HG03064 (cell line): Measurements from ENCODE around the gene PCDHGA2.
"Not testable (repeated sequence)": the region's sequence is repeated elsewhere in the genome, so short reads cannot be mapped to it uniquely, and the experiment has no call there.

Experiments
- ATAC-seq: cut with Tn5 transposase; IDR thresholded peaks from one replicate; pipeline ENCODE4 v1.9.1; 2021; ENCODE audit warnings: low read depth; ENCODE audit not compliant: unreplicated experiment

The PCDHGA2 gene

DNA sequence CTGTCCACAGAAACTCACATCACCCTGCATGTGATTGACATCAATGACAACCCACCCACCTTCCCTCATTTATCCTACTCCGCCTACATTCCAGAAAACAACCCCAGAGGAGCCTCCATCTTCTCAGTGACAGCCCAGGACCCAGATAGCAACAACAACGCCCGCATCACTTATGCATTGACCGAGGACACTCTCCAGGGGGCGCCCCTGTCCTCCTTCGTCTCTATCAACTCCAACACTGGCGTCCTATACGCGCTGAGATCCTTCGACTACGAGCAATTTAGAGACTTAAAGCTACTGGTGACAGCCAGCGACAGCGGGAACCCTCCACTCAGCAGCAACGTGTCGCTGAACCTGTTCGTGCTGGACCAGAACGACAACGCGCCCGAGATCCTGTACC is 6.8 kb downstream of the PCDHGA2 start:
- ATAC-seq: no peak

DNA sequence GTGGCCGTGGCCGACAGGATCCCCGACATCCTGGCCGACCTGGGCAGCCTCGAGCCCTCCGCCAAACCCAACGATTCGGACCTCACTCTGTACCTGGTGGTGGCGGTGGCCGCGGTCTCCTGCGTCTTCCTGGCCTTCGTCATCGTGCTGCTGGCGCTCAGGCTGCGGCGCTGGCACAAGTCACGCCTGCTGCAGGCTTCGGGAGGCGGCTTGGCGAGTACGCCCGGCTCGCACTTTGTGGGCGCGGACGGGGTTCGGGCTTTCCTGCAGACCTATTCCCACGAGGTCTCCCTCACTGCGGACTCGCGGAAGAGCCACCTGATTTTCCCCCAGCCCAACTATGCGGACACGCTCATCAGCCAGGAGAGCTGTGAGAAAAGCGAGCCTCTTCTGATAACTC is 7.5 kb downstream of the PCDHGA2 start:
- not testable (repeated sequence) for ATAC-seq

DNA sequence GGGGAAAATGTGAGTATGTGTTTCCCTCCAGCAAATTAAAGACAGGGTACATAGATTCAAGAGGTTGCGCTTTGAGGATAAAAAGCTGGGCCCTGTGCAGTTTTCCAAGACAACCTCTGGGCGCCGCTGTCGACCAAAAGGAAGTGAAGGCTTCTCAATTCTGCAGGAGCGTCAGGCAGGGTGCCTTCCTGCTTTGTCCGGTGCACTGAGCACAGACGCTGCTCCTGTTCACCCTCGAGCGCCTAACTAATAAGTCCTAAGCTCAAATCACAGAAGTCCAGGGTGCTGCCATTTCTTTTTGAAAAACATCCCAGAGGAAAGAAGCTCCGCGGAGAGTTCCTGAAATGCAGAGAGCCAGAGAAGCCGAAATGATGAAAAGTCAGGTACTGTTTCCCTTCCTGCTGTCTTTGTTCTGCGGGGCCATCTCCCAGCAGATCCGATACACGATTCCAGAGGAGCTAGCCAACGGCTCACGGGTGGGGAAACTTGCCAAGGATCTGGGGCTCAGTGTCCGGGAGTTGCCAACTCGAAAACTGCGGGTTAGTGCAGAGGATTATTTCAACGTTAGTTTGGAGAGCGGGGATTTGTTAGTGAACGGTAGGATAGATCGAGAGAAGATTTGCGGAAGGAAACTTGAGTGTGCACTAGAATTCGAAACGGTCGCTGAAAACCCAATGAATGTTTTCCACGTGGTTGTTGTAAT is 11.5 kb downstream of the PCDHGA2 start, which contains the start of gene PCDHGB1:
TSS of gene PCDHGB1 (plus strand) at position 183 of the 703 bp plus-strand sequence. CDS start at position 345, 162 bp downstream.
- no peak for ATAC-seq

DNA sequence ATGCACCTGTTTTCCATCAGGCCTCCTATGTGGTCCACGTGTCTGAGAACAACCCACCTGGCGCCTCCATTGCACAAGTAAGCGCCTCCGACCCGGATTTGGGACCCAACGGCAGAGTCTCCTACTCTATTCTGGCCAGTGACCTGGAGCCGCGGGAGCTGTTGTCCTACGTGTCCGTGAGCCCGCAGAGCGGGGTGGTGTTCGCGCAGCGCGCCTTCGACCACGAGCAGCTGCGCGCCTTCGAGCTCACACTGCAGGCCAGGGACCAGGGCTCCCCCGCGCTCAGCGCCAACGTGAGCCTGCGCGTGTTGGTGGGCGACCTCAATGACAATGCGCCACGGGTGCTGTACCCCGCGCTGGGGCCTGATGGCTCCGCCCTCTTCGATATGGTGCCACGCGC is 13.0 kb downstream of the PCDHGA2 start:
- ATAC-seq: no peak

DNA sequence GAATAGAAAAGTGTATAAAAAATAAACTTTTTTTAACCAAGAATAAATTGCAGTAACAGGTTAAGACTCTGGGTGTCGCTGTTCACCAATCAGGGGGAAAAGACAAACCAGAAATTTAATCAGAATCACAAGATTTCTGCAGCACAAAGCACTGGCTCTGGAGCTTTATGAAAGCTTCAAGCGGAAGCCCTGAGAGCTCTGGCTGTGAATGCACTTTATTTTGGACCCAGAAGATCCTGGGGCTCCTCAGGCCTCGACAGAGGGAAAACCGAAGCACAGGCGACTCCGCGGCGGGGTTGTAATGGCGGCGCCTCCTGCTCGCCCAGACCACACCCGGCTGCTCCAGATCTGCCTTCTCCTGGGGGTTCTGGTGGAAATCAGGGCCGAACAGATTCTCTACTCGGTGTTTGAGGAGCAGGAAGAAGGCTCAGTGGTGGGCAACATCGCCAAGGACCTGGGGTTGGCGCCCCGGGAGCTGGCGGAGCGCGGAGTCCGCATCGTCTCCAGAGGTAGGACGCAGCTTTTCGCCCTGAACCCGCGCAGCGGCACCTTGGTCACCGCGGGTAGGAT is 16.4 kb downstream of the PCDHGA2 start, which contains the start of gene PCDHGA4:
TSS of gene PCDHGA4 (plus strand) at position 122 of the 570 bp plus-strand sequence. CDS start at position 209, 87 bp downstream.
- no peak for ATAC-seq

DNA sequence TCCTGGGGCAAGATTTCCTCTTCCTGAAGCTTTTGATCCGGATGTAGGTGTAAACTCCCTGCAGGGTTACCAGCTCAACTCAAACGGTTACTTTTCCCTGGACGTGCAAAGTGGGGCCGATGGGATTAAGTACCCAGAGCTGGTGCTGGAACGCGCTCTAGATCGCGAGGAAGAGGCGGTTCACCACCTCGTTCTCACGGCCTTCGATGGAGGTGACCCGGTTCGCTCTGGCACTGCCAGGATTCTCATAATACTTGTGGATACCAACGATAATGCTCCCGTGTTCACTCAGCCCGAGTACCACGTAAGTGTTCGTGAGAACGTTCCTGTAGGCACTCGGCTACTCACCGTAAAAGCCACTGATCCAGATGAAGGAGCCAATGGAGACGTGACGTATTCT is 17.1 kb downstream of the PCDHGA2 start:
- ATAC-seq: no peak

DNA sequence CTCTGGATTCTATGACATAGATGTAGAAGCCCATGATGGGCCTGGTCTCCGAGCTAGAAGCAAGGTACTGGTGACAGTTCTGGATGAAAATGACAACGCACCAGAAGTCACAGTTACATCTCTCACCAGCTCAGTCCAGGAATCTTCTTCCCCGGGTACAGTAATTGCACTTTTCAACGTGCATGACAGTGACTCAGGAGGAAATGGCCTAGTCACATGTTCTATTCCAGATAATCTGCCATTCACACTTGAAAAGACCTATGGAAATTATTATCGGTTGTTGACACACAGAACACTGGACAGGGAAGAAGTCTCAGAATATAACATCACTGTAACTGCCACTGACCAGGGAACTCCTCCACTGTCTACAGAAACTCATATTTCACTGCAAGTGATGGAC is 17.6 kb downstream of the PCDHGA2 start:
- no peak for ATAC-seq

DNA sequence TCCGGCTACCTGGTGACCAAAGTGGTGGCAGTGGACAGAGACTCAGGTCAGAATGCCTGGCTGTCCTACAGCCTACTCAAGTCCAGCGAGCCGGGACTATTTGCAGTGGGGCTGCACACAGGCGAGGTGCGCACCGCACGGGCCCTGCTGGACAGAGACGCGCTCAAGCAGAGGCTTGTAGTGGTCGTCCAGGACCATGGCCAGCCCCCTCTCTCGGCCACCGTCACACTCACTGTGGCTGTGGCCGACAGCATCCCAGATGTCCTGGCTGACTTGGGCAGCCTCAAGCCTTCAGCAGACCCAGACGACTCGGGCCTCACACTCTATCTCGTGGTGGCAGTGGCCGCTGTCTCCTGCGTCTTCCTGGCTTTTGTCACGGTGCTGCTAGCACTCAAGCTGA is 18.4 kb downstream of the PCDHGA2 start:
- no peak for ATAC-seq

DNA sequence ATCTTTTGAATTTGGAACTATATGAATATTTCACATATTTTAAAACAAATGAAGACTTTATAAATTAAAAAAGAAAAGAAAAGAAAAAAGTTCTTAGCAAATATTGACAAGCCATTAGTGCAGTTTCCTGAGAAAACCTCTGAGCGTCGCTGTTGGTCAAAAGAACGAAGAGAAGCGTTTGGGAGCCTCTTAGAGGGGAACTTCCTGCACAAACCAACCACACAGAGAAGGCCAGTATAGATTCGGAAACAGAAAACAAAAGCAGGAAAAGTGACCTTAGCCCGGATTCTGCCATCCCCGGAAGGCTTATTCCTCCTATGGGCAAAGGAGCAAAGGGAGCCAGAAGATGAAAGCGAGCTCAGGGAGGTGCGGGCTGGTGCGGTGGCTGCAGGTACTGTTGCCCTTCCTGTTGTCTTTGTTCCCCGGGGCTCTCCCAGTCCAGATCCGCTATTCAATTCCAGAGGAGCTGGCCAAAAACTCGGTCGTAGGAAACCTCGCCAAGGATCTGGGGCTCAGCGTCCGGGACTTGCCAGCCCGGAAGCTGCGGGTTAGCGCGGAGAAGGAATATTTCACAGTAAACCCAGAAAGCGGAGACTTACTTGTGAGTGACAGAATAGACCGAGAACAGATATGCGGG is 21.3 kb downstream of the PCDHGA2 start, which contains the start of gene PCDHGB2:
TSS of gene PCDHGB2 (plus strand) at position 205 of the 637 bp plus-strand sequence. CDS start at position 347, 142 bp downstream.
- ATAC-seq: peak; percentile 72

DNA sequence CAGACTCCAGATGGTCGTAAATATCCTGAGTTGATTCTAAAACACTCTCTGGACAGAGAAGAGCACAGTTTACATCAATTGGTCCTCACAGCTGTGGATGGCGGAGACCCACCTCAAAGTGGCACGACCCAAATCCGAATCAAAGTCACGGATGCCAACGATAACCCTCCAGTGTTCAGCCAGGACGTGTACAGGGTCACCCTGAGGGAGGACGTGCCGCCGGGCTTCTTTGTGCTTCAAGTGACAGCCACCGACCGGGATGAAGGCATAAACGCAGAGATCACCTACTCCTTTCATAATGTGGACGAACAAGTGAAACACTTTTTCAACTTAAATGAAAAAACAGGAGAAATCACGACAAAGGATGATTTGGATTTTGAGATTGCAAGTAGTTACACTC is 22.1 kb downstream of the PCDHGA2 start:
- ATAC-seq: no peak

DNA sequence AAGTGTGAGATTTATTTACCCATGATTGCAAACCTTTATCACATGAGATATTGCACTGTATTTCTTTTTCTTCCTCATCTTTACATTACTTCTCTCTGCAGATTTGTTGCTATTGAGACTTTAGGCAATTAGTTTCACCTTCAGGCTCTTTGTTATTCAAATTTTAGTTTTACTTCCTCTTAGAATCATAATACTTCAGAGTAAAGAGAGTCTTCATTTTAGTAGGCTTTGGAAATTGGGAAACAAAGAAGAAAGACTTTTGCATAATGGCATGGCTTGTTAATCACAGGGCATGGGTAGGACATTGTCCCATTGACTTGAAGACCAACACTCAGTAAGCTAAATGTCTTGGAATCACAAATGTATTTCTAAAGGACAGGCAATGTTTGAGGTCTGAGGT is 24.2 kb downstream of the PCDHGA2 start:
- ATAC-seq: no peak

DNA sequence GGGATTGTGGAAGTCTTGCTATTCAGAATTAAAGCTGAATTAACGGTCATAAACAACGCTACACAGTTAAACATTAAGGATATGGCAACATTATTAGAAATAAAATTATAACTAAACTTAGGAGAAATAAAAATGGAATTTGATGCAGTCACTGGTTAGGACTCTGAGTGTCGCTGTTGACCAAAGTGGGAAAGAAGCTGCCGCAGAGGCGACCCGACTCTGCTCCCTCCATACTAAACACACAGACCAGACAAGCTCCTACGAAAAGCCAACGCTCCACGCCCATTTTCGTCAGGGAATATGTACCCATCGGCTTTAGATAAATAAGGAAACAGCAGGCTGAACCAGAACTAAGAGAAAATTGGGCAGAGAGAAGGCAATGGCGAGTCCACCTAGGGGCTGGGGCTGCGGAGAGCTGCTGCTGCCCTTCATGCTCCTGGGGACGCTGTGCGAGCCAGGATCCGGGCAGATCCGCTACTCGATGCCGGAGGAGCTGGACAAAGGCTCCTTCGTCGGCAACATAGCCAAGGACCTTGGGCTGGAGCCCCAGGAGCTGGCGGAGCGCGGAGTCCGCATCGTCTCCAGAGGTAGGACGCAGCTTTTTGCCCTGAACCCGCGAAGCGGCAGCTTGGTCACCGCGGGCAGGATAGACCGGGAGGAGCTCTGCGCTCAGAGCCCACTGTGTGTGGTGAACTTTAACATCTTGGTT is 25.5 kb downstream of the PCDHGA2 start, which contains the start of gene PCDHGA5:
TSS of gene PCDHGA5 (plus strand) at position 211 of the 709 bp plus-strand sequence. CDS start at position 380, 169 bp downstream.
- ATAC-seq: no peak

DNA sequence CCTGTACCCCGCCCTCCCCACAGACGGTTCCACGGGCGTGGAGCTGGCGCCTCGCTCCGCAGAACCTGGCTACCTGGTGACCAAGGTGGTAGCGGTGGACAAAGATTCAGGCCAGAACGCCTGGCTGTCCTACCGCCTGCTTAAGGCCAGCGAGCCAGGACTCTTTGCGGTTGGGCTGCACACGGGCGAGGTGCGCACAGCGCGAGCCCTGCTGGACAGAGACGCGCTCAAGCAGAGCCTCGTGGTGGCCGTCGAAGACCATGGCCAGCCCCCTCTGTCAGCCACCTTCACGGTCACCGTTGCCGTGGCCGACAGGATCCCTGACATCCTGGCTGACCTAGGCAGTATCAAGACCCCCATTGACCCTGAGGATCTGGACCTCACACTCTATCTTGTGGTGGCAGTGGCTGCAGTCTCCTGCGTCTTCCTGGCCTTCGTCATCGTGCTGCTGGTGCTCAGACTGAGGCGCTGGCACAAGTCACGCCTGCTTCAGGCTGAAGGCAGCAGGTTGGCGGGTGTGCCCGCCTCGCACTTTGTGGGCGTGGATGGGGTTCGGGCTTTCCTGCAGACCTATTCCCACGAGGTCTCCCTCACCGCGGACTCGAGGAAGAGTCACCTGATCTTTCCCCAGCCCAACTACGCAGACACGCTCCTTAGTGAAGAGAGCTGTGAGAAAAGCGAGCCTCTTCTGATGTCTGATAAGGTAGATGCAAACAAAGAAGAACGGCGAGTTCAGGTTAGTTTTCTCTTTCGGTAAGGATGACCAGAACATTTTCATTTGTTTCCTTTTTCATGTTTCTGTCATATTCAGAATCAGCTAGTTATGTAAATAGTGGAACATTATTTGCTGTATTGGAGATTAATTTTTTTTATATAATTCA is 27.7 kb downstream of the PCDHGA2 start:
- no peak for ATAC-seq

DNA sequence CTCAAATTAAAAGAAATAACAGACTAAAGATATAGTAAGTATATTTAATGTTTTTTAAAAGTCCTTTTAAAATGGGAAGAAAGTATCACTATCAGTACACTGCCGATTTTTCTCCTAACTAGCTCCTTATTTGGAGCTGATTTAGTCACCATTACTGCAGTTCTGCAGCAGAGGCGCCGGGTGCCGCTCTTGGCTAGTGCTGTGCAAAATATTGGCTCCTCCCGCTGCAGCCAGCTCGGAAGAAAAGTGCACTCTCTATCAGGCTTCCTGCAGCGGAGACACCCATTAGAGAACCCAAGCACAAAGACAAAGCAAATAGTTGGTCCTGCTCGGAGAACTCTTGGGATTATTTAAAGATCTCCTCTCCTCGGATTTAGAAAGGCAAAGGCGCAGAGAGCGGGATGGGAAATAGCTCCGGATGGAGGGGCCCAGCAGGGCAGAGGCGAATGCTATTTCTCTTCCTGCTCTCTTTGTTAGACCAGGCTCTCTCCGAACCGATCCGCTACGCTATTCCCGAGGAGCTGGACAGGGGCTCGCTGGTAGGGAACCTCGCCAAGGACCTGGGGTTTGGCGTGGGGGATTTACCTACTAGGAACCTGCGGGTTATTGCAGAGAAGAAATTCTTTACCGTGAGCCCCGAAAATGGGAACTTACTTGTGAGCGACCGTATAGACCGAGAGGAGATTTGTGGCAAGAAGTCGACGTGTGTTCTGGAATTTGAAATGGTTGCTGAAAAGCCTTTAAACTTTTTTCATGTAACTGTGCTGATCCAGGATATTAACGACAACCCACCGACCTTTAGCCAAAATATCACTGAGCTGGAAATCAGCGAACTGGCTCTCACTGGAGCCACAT is 31.7 kb downstream of the PCDHGA2 start, which contains the start of gene PCDHGB3:
TSS of gene PCDHGB3 (plus strand) at position 249 of the 855 bp plus-strand sequence. CDS start at position 402, 153 bp downstream.
- peak; percentile 61 for ATAC-seq

DNA sequence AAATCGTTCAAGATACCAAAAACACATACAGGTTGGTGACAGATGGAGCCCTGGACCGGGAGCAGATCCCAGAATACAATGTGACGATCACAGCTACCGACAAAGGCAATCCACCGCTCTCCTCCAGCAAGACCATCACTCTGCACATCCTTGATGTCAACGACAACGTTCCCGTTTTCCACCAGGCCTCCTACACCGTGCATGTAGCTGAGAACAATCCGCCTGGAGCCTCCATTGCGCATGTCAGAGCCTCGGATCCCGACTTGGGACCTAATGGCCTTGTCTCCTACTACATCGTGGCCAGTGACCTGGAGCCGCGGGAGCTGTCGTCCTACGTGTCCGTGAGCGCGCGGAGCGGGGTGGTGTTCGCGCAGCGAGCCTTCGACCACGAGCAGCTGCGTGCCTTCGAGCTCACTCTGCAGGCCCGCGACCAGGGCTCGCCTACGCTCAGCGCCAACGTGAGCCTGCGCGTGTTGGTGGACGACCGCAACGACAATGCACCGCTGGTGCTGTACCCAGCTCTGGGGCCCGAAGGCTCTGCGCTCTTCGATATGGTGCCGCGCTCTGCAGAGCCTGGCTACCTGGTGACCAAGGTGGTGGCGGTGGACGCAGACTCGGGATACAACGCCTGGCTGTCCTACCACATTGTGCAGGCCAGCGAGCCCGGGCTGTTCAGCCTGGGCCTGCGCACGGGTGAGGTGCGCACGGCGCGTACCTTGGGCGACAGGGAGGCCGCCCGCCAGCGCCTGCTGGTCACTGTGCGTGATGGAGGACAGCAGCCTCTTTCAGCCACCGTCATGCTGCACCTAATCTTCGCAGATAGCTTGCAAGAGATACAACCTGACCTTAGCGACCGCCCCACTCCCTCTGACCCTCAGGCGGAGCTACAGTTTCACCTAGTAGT is 33.3 kb downstream of the PCDHGA2 start:
- no peak for ATAC-seq

DNA sequence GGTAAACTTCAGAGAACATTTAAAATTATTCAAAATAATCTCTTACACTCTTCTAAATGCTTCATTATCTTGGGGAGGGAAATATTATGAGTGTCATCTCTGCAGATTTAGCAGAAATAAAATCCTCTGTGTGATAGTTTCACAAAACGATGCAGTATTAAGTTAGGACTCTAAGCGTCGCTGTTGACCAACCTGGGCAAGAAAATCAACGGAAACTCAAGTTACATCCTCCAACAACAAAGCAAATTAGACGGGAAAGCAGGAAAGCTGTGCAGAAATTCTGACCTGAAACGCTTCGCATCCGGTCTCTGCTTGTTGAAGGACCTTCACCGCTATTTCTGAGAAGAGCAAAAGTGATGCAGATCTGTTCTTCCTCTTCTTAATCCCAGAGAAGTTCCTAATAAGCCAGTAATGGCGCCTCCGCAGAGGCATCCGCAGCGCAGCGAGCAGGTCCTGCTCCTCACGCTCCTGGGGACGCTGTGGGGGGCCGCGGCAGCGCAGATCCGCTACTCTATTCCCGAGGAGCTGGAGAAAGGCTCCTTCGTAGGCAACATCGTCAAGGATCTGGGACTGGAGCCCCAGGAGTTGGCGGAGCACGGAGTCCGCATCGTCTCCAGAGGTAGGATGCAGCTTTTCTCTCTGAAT is 35.2 kb downstream of the PCDHGA2 start, which contains the start of gene PCDHGA6:
TSS of gene PCDHGA6 (plus strand) at position 219 of the 645 bp plus-strand sequence. CDS start at position 412, 193 bp downstream.
- no peak for ATAC-seq

DNA sequence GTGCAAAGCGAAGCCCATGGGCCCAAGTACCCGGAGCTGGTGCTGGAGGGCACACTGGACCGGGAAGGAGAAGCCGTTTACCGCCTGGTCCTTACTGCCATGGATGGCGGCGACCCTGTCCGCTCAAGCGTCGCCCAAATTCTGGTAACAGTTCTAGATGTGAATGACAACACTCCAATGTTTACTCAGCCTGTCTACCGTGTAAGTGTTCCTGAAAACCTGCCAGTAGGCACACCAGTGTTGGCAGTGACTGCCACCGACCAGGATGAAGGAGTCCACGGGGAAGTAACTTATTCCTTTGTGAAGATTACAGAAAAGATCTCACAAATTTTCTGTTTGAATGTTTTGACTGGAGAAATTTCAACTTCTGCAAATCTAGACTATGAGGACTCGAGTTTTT is 36.1 kb downstream of the PCDHGA2 start:
- no peak for ATAC-seq
